Smooth muscle cell (in vitro differentiated cells): Measurements from ENCODE around the gene SRPK2. TPM values are rescaled to one million over a fixed set of nuclear protein-coding genes. Genes with fewer than 3 reads are reported as not detected.

Experiments used
- DNase-seq: peaks from one replicate; lab custom pipeline; 2025; ENCODE audit not compliant: unreplicated experiment; lab: John Stamatoyannopoulos, UW
- H2AFZ ChIP-seq: fragments of 200-600 bp; sonication (generic); 2 replicates; pipeline ENCODE4 v1.6.0; 2016; ENCODE audit warnings: antibody characterized with exemption, low read depth, mild to moderate bottlenecking
- H3F3A ChIP-seq: fragments of 200-600 bp; sonication (generic); 2 replicates; pipeline ENCODE4 v1.6.0; 2017; ENCODE audit warnings: antibody characterized with exemption, low read depth
- H3K27ac ChIP-seq: fragments of 200-600 bp; sonication (generic); 2 replicates; pipeline ENCODE4 v1.5.1; 2016; ENCODE audit warnings: low read depth, mild to moderate bottlenecking
- H3K27me3 ChIP-seq: fragments of 200-600 bp; sonication (generic); 2 replicates; pipeline ENCODE4 v1.6.1; 2016; ENCODE audit warnings: low read depth, mild to moderate bottlenecking
- H3K36me3 ChIP-seq: fragments of 200-600 bp; sonication (generic); 2 replicates; pipeline ENCODE4 v1.5.1; 2016; ENCODE audit warnings: low read depth
- H3K4me1 ChIP-seq: fragments of 200-600 bp; sonication (generic); 2 replicates; pipeline ENCODE4 v1.5.1; 2016; ENCODE audit warnings: low read depth
- H3K4me2 ChIP-seq: fragments of 200-600 bp; sonication (generic); 2 replicates; pipeline ENCODE4 v1.6.0; 2016; ENCODE audit warnings: mild to moderate bottlenecking
- H3K4me3 ChIP-seq: fragments of 200-600 bp; sonication (generic); 2 replicates; pipeline ENCODE4 v1.5.1; 2016; ENCODE audit warnings: mild to moderate bottlenecking
- H3K79me2 ChIP-seq: fragments of 200-600 bp; sonication (generic); 2 replicates; pipeline ENCODE4 v1.6.0; 2016; ENCODE audit warnings: low read depth, mild to moderate bottlenecking
- H3K9ac ChIP-seq: fragments of 200-600 bp; sonication (generic); 2 replicates; pipeline ENCODE4 v1.6.0; 2016; ENCODE audit warnings: low read depth
- H3K9me3 ChIP-seq: fragments of 200-600 bp; sonication (generic); replicated peaks from 2 replicates; pipeline ENCODE4 v1.5.1; 2016; ENCODE audit warnings: low read depth
- H4K20me1 ChIP-seq: fragments of 200-600 bp; sonication (generic); 2 replicates; pipeline ENCODE4 v1.6.0; 2016; ENCODE audit warnings: low read depth
- WGBS: methylation state at CpG from one replicate; pipeline ENCODE4 v1.1.7; 2016; ENCODE audit warnings: low lambda C conversion rate; 5-methylcytosine and 5-hydroxymethylcytosine counted together
- polyA plus RNA-seq: library from polyadenylated mRNA; unstranded; fragments of >200 nt; fragmentation: Nextera tagmentation; extraction: Ambion mirVana; gene quantifications from 2 replicates; pipeline ENCODE4 v1.2.1, GENCODE V29; 2016
- total RNA-seq: library from RNA; depleted of rRNA; stranded (reverse); fragments of >200 nt; gene quantifications from 2 replicates; pipeline ENCODE4 v1.2.3, GENCODE V29; 2014
- TF ChIP-seq, protein P1 (sequence below): fragments of 200-600 bp; sonication (generic); IDR thresholded peaks from 2 replicates; pipeline ENCODE4 v1.5.1; 2017; ENCODE audit warnings: borderline replicate concordance, mild to moderate bottlenecking, antibody characterized with exemption; ENCODE audit not compliant: insufficient read depth, poor library complexity, severe bottlenecking

Gene SRPK2
- total and polyA plus RNA-seq, 2 experiments from 2014 or later = 21.9 to 28.0 TPM

DNA sequence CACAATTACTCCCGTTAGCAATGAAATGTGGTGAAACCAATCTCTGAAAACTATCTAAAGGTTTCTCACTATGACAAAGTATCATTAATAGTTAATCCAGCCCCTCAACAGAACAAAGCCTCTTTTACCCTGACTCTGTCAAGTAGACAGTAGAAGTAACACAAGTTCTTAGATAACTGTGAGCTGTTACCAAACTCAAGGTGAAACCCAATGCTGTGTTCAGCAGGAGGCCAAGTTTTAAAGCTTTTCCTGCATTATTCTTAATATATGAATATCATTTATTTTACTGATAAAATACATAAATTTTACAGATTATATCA, 109.1 kb downstream of the SRPK2 start:
- Histone ChIP-seq H3K79me2 (peaks cover 53% of the 10 kb centered on the region), H3K36me3 (no peaks in the 10 kb centered on the region), H3K9ac (no peak overlapping the region), H3K4me3 (no peak overlapping the region), H4K20me1 (peaks cover 92% of the 10 kb centered on the region), H3K4me1 (peaks cover 8% of the 10 kb centered on the region), H3K9me3 (no peaks in the 10 kb centered on the region), H3K4me2 (no peak overlapping the region), H3F3A (no peaks in the 10 kb centered on the region), H2AFZ (no peak overlapping the region), H3K27ac (no peak overlapping the region), H3K27me3 (no peaks in the 10 kb centered on the region)
- WGBS = 97% methylated on average over 1 of the region's 1 CpG
- no peak for DNase-seq
- TF ChIP-seq, protein P1, sequence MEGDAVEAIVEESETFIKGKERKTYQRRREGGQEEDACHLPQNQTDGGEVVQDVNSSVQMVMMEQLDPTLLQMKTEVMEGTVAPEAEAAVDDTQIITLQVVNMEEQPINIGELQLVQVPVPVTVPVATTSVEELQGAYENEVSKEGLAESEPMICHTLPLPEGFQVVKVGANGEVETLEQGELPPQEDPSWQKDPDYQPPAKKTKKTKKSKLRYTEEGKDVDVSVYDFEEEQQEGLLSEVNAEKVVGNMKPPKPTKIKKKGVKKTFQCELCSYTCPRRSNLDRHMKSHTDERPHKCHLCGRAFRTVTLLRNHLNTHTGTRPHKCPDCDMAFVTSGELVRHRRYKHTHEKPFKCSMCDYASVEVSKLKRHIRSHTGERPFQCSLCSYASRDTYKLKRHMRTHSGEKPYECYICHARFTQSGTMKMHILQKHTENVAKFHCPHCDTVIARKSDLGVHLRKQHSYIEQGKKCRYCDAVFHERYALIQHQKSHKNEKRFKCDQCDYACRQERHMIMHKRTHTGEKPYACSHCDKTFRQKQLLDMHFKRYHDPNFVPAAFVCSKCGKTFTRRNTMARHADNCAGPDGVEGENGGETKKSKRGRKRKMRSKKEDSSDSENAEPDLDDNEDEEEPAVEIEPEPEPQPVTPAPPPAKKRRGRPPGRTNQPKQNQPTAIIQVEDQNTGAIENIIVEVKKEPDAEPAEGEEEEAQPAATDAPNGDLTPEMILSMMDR = no peak

DNA sequence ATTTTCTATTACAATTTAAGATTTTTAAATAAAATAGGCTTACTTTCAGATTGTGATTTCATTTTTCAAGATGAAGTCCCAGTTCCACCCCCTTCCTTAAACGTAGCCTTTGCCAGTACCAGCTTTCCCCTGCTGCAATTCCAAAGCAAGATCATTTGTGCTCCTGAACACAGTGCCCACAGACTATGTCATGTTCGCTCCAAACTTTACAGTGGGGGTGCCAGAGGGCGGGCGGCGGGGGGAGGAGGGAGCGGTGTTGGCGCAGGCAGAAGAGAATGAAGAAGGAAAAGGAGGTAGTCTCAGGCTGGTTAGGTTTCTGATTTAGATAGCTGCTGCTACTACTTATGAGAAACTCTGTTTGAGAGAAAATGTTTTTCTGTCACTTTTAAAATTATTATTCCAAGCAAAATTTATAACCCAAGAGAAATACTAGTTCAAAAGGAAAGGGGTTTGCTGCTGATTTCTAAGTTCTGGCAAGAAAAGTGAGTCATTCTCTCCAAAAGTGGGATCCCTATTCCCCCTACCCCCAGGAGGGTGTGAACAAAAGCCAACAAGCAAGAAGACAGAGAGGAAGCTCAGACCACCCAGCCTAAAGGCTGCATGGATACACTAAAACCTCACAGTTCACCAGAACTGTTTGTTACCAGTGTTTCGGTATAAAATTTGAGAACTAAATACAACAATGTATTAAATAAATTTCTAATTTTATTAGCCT, 109.6 kb downstream of the SRPK2 start:
- Histone ChIP-seq H3K9ac (no peak overlapping the region), H3K36me3 (no peaks in the 10 kb centered on the region), H3K4me3 (no peak overlapping the region), H3K4me2 (no peak overlapping the region), H4K20me1 (peaks cover 92% of the 10 kb centered on the region), H3K27me3 (no peaks in the 10 kb centered on the region), H2AFZ (no peak overlapping the region), H3F3A (no peaks in the 10 kb centered on the region), H3K79me2 (peaks cover 48% of the 10 kb centered on the region), H3K4me1 (peaks cover 8% of the 10 kb centered on the region), H3K9me3 (no peaks in the 10 kb centered on the region), H3K27ac (no peak overlapping the region)
- WGBS = 92% methylated on average over 8 of the region's 8 CpGs
- TF ChIP-seq, protein P1 = no peak
- no peak for DNase-seq

DNA sequence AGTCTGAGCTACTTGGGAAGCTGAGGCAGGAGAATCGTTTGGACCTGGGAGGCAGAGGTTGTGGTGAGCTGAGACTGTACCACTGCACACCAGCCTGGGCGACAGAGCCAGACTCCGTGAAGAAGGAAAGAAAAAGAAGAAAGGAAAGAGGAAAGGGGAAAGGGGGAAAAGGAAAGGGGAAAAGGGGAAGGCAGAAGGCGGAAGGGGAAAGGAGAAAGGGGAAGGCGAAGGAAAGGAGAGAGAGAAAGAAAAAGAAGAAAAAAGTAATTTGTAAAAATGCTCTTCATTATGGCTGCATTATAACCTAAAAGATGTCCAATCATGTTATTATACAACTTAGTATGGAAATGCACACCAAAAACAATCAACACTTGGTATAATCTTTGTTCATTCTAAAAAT, 110.2 kb downstream of the SRPK2 start:
- Histone ChIP-seq H4K20me1 (peaks cover 92% of the 10 kb centered on the region), H3K27ac (no peak overlapping the region), H3K4me1 (peaks cover 8% of the 10 kb centered on the region), H2AFZ (no peak overlapping the region), H3K27me3 (no peaks in the 10 kb centered on the region), H3K4me2 (no peak overlapping the region), H3F3A (no peaks in the 10 kb centered on the region), H3K9ac (no peak overlapping the region), H3K79me2 (peaks cover 49% of the 10 kb centered on the region), H3K4me3 (no peak overlapping the region), H3K9me3 (no peaks in the 10 kb centered on the region), H3K36me3 (no peaks in the 10 kb centered on the region)
- TF ChIP-seq, protein P1 = no peak
- DNase-seq = no peak
- 85% methylated on average over 5 of the region's 5 CpGs for WGBS

DNA sequence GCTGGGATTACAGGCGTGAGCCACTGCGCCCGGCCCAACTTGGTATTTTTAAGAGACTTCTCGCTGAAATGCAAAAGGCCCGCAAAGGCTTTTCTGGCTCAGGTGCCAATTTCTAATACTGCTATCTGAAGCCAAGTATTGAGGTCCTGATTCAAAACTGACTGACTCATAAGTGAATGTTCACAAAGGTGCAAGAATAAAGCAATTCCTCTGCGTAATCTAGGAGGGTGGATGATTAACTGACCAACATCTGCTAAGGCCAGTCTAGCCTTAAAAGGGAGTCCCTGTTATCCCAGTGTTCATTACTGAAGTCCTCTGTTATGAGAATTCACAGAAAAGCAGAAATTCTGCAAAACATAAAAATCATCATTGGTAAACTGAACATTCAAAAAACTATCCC, 111.4 kb downstream of the SRPK2 start:
- no peak overlapping the region for H3K4me2 ChIP-seq
- no peak overlapping the region for H3K4me3 ChIP-seq
- H3K36me3 ChIP-seq = no peaks in the 10 kb centered on the region
- no peaks in the 10 kb centered on the region for H3K9me3 ChIP-seq
- H2AFZ ChIP-seq = no peak overlapping the region
- 98% methylated on average over 6 of the region's 6 CpGs for WGBS
- H3K9ac ChIP-seq = no peak overlapping the region
- H3K27me3 ChIP-seq = no peaks in the 10 kb centered on the region
- no peak overlapping the region for H3K27ac ChIP-seq
- peaks cover 8% of the 10 kb centered on the region for H3K4me1 ChIP-seq
- no peak for DNase-seq
- TF ChIP-seq, protein P1 = no peak
- H3K79me2 ChIP-seq = peaks cover 53% of the 10 kb centered on the region
- no peaks in the 10 kb centered on the region for H3F3A ChIP-seq
- peaks cover 86% of the 10 kb centered on the region for H4K20me1 ChIP-seq
